RPMI7951 (cell line): ENCODE data around the gene ALDH7A1. TPM values are rescaled to one million over a fixed set of nuclear protein-coding genes. Genes with fewer than 3 reads are reported as not detected.

Experiments
- DNase-seq: peaks from one replicate; pipeline ENCODE4 v3.0.0-alpha.2; 2012; ENCODE audit warnings: low read depth
- total RNA-seq: library from RNA; depleted of rRNA; stranded (reverse); fragments of >200 nt; shearing (Covaris generic); gene quantifications from 2 replicates; pipeline ENCODE4 v1.2.3, GENCODE V29; 2014

The ALDH7A1 gene
- total RNA-seq, 1 experiment from 2014 or later = 39.9 TPM

DNA sequence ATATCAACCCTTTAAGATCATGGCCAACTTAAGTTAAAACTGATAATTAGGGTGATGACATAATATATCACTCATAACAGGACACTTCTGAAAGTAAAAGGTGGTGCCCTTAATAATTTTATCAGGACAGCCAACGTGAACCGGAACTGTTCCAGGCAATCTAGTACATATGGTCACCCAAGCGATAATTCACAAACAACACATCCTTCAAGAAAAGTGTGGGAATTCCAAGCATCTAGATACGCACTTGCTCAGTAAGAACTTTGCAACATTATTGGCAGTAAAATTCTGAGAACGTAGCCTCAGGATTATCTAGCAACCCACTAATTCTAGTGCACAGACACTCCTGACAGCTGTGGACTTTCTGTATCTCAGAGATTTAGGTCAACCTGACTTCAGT, 85.7 kb downstream of the ALDH7A1 start:
- DNase-seq = no peak

- no peak for DNase-seq
Observed at GRCh38 chr5:126508962-126509279, 86.1 kb downstream of the ALDH7A1 start.

DNA sequence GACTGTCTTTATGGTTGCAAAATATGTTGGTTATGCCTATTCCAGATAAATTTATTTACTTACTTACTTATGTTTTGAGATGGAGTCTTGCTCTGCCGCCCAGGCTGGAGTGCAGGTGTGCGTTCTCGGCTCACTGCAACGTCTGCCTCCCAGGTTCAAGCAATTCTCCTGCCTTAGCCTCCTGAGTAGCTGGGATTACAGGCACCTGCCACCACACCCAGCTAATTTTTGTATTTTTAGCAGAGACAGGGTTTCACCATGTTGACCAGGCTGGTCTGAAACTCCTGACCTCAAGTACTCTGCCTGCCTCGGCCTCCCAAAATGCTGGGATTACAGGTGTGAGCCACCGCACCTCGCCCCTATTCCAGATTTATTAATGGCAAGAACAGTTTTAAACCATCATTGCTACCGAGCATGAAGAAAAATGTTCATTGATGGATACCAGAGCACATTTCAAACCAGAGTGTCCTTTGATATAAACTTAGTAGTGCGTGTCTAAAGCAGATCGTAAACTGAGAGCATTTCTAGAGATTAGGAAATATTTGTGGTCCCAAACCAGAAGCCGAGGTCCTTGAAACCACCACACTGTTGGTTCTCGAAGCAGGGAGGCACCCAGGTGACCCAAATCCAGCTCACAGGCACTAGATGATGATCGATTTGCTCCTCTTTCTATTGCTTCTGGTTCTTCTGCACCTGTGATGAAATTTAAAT, 86.6 kb downstream of the ALDH7A1 start:
- DNase-seq = no peak

DNA sequence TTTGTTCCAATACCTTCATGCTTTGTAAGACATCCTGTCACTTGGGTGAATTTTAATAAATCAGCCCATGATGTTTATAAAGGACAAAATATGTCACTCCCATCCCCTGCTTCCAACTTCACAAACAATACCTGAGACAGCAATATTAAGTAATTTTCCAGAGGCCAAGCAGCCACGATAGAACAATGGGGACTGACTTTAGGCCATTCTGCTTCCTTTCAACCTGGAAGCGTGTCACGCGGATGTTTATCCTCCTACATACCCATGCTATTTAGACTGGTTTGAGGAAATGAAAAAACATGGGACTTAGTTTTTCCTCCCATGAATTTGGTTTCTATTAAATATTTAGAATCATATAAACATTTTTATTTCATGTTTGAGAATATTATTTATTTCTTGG, 88.9 kb downstream of the ALDH7A1 start:
- DNase-seq = no peak

DNA sequence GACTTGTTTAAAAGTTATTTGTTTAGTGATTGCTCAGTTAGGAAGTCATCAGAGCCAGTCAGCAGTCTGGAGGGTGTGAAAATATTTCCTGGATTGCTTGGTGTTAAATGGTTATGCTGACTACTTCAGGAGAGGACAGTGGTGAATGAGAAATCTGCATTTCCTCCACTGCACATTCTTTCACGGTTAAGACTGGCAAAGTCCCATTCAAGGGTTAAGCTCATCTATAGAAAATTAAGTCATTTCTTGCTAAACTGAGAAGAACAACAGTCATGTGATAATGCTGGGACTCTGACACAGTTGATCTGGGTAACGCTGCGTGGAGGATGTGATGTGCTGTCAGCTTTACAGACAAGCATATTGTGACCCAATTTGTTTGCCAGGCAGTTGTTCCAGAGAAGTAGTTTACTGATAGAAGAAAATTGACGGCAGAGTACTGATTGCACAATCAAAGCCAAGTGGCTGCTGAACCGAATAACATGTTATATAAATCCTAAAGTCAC, 91.4 kb downstream of the ALDH7A1 start:
- DNase-seq = no peak

DNA sequence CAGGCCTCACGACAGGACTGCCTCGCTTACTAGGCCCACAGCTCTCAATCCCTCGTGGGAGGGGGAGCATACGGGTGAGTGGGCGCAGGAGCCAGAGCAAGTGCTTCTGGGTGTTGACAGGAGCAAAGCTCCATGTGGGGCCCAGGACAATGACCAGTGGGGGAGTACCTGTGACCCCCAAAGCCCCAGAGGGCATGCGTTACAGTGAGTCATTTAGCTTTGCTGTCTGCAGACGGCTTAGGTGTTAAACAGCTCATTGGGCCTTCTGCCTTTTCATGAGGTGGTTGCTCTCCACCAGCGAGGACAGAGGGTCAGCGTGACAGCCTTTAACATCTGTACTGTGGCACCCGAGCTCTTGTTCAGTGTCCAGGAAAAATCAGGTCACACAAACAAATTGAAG, 93.6 kb downstream of the ALDH7A1 start:
- no peak for DNase-seq

GRCh38 chr5:126499853-126500342, 95.1 kb downstream of the ALDH7A1 start:
- no peak for DNase-seq

- no peak for DNase-seq
Observed at GRCh38 chr5:126499278-126499677, 95.7 kb downstream of the ALDH7A1 start.

GRCh38 chr5:126497506-126497905, 97.5 kb downstream of the ALDH7A1 start:
- no peak for DNase-seq

GRCh38 chr5:126494393-126494792, 100.6 kb downstream of the ALDH7A1 start:
- DNase-seq = no peak

- DNase-seq = peak; percentile 31
Observed at GRCh38 chr5:126492939-126493338, 102.1 kb downstream of the ALDH7A1 start.

DNA sequence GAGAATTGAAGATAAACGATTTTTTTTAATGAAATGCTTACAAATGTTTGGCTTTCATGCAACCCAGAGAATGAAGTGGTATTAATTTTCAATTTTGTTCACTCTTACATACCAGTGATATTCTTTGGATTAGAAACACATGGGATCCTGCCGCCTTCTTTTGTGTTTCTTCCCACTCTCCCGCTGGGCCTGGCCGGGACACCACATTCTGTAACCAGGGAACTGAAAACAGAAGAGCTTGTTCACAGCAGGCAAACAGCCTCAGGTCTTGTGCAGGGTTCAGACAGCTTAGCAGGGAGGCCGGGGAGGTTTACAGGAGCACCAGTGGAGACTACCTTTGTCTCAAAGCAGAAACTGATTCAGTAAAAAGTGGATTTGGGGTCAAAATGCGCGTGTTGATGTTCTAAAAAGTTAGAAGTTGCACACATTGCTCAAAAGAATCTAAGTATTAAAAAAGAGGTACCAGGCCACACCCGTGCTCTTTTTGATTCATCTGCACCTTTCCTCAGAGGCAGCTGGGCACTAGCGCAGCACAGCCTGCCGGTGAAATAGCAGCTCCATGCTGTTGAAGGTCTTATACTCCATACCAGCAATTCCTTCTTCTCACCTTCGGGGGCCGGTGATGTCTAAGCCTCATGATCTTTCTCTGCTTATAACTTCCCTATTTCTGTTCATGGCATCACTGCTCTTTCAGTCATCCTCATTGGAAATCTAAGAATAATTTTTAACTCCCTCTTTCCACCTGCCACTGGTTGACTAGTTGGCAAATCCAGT, 104.7 kb downstream of the ALDH7A1 start:
- no peak for DNase-seq

- no peak for DNase-seq
Observed at GRCh38 chr5:126488443-126489065, 106.5 kb downstream of the ALDH7A1 start.

DNA sequence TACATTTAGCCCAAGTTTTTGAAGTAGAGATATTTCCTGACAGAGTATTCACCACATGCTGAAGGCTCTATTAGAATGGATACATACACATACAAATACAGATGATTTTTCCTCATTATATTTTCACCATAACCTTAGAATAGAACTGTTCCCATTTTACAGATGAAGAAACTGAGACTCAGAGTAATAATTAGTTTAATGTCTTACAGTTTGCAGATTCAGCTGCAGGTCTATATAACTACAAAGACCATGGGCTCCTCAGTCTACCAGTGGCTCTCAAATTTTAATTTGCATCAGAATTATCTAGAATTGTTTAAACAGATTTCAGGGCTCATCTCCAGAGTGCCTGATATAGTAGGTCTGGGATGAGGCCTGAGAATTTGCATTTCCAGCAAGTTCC, 107.4 kb downstream of the ALDH7A1 start:
- DNase-seq = no peak

GRCh38 chr5:126486332-126486731, 108.7 kb downstream of the ALDH7A1 start:
- no peak for DNase-seq

DNA sequence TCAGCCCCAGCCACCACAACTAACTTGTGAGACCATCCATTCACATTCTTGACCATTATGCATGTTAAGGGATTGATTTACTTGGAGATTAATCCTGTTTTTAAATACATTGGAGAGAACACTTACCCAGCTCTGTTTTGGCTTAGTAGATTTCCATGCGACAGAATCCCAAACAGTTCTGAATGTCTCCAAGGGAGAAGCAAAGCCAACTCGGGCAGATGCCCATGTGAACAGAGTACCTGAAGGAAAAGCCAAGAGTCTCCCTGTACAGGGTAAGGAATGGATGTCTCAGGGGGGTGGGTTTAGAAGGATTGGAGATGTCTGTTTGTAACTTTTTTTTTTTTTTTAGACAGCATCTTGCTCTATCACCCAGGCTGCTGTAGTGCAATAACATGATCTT, 110.8 kb downstream of the ALDH7A1 start:
- no peak for DNase-seq

- DNase-seq = peak; percentile 19
Observed at GRCh38 chr5:126483156-126483555, 111.9 kb downstream of the ALDH7A1 start.

GRCh38 chr5:126482591-126482990, 112.4 kb downstream of the ALDH7A1 start:
- no peak for DNase-seq

- no peak for DNase-seq
Observed at GRCh38 chr5:126481243-126481642, 113.8 kb downstream of the ALDH7A1 start.
